GM12878 (cell line): Measurements from ENCODE around the gene GAPDHS. TPM values are rescaled to one million over a fixed set of nuclear protein-coding genes. Genes with fewer than 3 reads are reported as not detected.

Experiments used
- ATAC-seq: fragments of 200-7000 bp; cut with Tn5 transposase; 3 replicates; pipeline ENCODE4 v1.9.1; 2020; ENCODE audit warnings: mild to moderate bottlenecking, moderate library complexity
- BruUV-seq: library from RNA; stranded (reverse); fragments of 400-500 nt; replicated peaks from 2 replicates; lab custom pipeline; 2021; lab: Mats Ljungman, UMichigan
- CTCF ChIA-PET: fragments of 300-600 bp; sonication (Branson Sonifier 250); formaldehyde crosslinking; extraction: SDS; loops from one replicate; lab custom pipeline; 2021; ENCODE audit warnings: inconsistent platforms; lab: Yijun Ruan, JAX
- POLR2A ChIA-PET: fragments of 350-600 bp; formaldehyde crosslinking; extraction: SDS; loops from one replicate; lab custom pipeline; 2021; ENCODE audit warnings: inconsistent platforms; lab: Charles Lee
- RAD21 ChIA-PET: fragments of 300-600 bp; sonication (Branson Sonifier 250); formaldehyde crosslinking; loops from one replicate; lab custom pipeline; 2023; ENCODE audit warnings: antibody characterized with exemption; ENCODE audit not compliant: unreplicated experiment; lab: Charles Lee
- SMC1A ChIA-PET: fragments of 300-600 bp; sonication (Branson Sonifier 250); formaldehyde crosslinking; loops from one replicate; lab custom pipeline; 2023; ENCODE audit not compliant: unreplicated experiment, uncharacterized antibody; lab: Charles Lee
- DNase-seq: peaks from one replicate; pipeline ENCODE4 v3.0.0-alpha.2; 2011; ENCODE audit warnings: low read depth, low spot score
- FAIRE-seq: peaks from 3 replicates; lab custom pipeline; 2011; peaks lifted over from hg19 to GRCh38; lab: Jason Lieb, UNC
- H2AFZ ChIP-seq: 2 replicates; pipeline ENCODE4 v1.6.0; 2011; ENCODE audit warnings: low read depth, low read length, control low read depth; ENCODE audit not compliant: control insufficient read depth
- H3K27ac ChIP-seq: 2 replicates; pipeline ENCODE4 v1.5.1; 2011; ENCODE audit warnings: control low read depth; ENCODE audit not compliant: control insufficient read depth, insufficient read depth
- H3K27me3 ChIP-seq, 2 experiments: replicated peaks in 1 of 2; 2 replicates each; pipeline versions ENCODE4 v1.6.0 to v1.6.1; 2011; ENCODE audit warnings: low read length in 1 of 2; ENCODE audit not compliant: control insufficient read depth in 2 of 2, insufficient read depth in 2 of 2
- H3K36me3 ChIP-seq, 2 experiments: 2 replicates each; pipeline ENCODE4 v1.5.1; 2011; ENCODE audit warnings: low read length in 1 of 2; ENCODE audit not compliant: control insufficient read depth in 2 of 2, insufficient read depth in 2 of 2
- H3K4me1 ChIP-seq: 2 replicates; pipeline ENCODE4 v1.6.1; 2011; ENCODE audit warnings: mild to moderate bottlenecking, low read length, moderate library complexity, mixed read lengths; ENCODE audit not compliant: control insufficient read depth, insufficient read depth
- H3K4me2 ChIP-seq: 2 replicates; pipeline ENCODE4 v1.6.0; 2011; ENCODE audit warnings: control low read depth; ENCODE audit not compliant: control insufficient read depth, insufficient read depth
- H3K4me3 ChIP-seq: fragments of 200-600 bp; sonication (generic); 2 replicates; pipeline ENCODE4 v1.5.1; 2016
- H3K79me2 ChIP-seq: 2 replicates; pipeline ENCODE4 v1.6.0; 2011; ENCODE audit warnings: low read length; ENCODE audit not compliant: control insufficient read depth, insufficient read depth
- H3K9ac ChIP-seq: 2 replicates; pipeline ENCODE4 v1.8.0; 2011; ENCODE audit warnings: low read length, control low read depth, mixed read lengths; ENCODE audit not compliant: control insufficient read depth, insufficient read depth
- H3K9me3 ChIP-seq: replicated peaks from 3 replicates; pipeline ENCODE4 v1.5.1; 2011; ENCODE audit warnings: mild to moderate bottlenecking, low read length; ENCODE audit not compliant: control insufficient read depth, insufficient read depth
- H4K20me1 ChIP-seq: 2 replicates; pipeline ENCODE4 v1.6.0; 2011; ENCODE audit not compliant: control insufficient read depth, insufficient read depth
- E2F4 ChIP-seq: IDR thresholded peaks from 2 replicates; pipeline ENCODE4 v1.6.1; 2012; ENCODE audit warnings: low read depth, low read length, improper control_type of control experiment
- RB1 ChIP-seq: fragments of 450-650 bp; formaldehyde crosslinking; IDR thresholded peaks from 2 replicates; pipeline ENCODE4 v1.6.1; 2017; ENCODE audit warnings: mild to moderate bottlenecking, borderline replicate concordance
- REST ChIP-seq: IDR thresholded peaks from 2 replicates; pipeline ENCODE4 v1.6.1; 2012; ENCODE audit warnings: mild to moderate bottlenecking, low read depth, low read length
- SMAD1 ChIP-seq: fragments of 450-650 bp; IDR thresholded peaks from 2 replicates; pipeline ENCODE4 v1.6.1; 2018; ENCODE audit warnings: mild to moderate bottlenecking, low read depth; ENCODE audit not compliant: partially characterized antibody
- SUZ12 ChIP-seq: fragments of 200-600 bp; sonication (generic); IDR thresholded peaks from one replicate; pipeline ENCODE4 v1.6.1; 2018; ENCODE audit warnings: antibody characterized with exemption, mild to moderate bottlenecking; ENCODE audit not compliant: unreplicated experiment
- TCF3 ChIP-seq: IDR thresholded peaks from 2 replicates; pipeline ENCODE4 v1.6.1; 2012; ENCODE audit warnings: low read depth, mild to moderate bottlenecking, low read length, borderline replicate concordance; ENCODE audit not compliant: insufficient read depth
- ZNF274 ChIP-seq: IDR thresholded peaks from one replicate; pipeline ENCODE4 v1.8.0; 2011; ENCODE audit not compliant: insufficient read length, insufficient read depth
- ZNF622 ChIP-seq: fragments of 450-650 bp; IDR thresholded peaks from 2 replicates; pipeline ENCODE4 v1.6.1; 2017; ENCODE audit warnings: mild to moderate bottlenecking, inconsistent platforms
- ZSCAN29 ChIP-seq: fragments of 450-650 bp; IDR thresholded peaks from 2 replicates; pipeline ENCODE4 v1.6.1; 2017; ENCODE audit warnings: mild to moderate bottlenecking, moderate library complexity
- ZZZ3 ChIP-seq: IDR thresholded peaks from 2 replicates; pipeline ENCODE4 v1.6.1; 2011; ENCODE audit warnings: low read depth; ENCODE audit not compliant: control insufficient read depth, insufficient read length
- WGBS: methylation state at CpG from one replicate; pipeline ENCODE4 v1.1.6; 2016; ENCODE audit warnings: low lambda C conversion rate; ENCODE audit not compliant: insufficient replicate concordance, insufficient coverage; ENCODE audit errors: missing lambda C conversion rate; 5-methylcytosine and 5-hydroxymethylcytosine counted together
- in situ Hi-C: fragments of 300-500 bp; cut with MboI; formaldehyde crosslinking; loops from 9 replicates; pipeline ENCODE4 v1.14.3; 2018; ENCODE audit warnings: mixed read lengths
- intact Hi-C: fragments of 100-400 bp; cut with micrococcal nuclease; formaldehyde crosslinking; loops from one replicate; pipeline ENCODE4 v1.14.2; 2022; ENCODE audit not compliant: unreplicated experiment
- polyA plus RNA-seq, 11 experiments: library from polyadenylated mRNA; depleted of rRNA in 4 of 11; unstranded in 6 of 11; stranded (reverse) in 5 of 11; fragments of >200 nt; fragmentation: Nextera tagmentation in 4 of 11; fragmentation: Illumina TruSeq in 1 of 11; extraction: Ambion mirVana in 4 of 11; extraction: Trizol in 1 of 11; gene quantifications; 1 replicate in 1 of 11; 2 replicates in 10 of 11; pipeline versions ENCODE4 v1.2.1 to v1.2.3, GENCODE V29; 2011 to 2016; ENCODE audit warnings: inconsistent platforms in 2 of 11, missing spikeins in 2 of 11, low read depth in 1 of 11
- total RNA-seq, 4 experiments: library from RNA; depleted of rRNA in 3 of 4; stranded (reverse); fragments of >200 nt in 3 of 4; fragmentation: Illumina TruSeq in 1 of 4; extraction: Trizol in 1 of 4; gene quantifications; 2 replicates each; pipeline versions ENCODE4 v1.2.1 to v1.2.3, GENCODE V29; 2013 to 2021

GAPDHS gene
- total and polyA plus RNA-seq, 10 of the 15 experiments (the other 5 are each of a cell fraction or from before 2014, with no cell fraction given) = 0.08 TPM; not detected in 9

- POLR2A ChIA-PET = interaction anchor here (0.6 to 2.4 kb wide), 7 partner anchors 9 to 158 kb away, joined by 3 to 10 read pairs (median 5); no protein-coding TSS in a partner anchor
- Histone ChIP-seq H4K20me1 (no peaks in the 10 kb centered on the region), H3K9me3 (no peaks in the 10 kb centered on the region), H3K79me2 (no peaks in the 10 kb centered on the region), H3K4me2 (no peak overlapping the region), H3K4me1 (peaks cover 14% of the 10 kb centered on the region), H2AFZ (no peak overlapping the region), H3K27ac (no peak overlapping the region), H3K36me3 (no peaks in the 10 kb centered on the region), H3K27me3 (no peaks in the 10 kb centered on the region), H3K9ac (no peak overlapping the region), H3K4me3 (no peak overlapping the region)
- ATAC-seq = no peak
- intact Hi-C loops = no loop called here
- no TSS peak for BruUV-seq
- DNase-seq = no peak
- in situ Hi-C loops = no loop called here
- TF ChIP-seq ZZZ3 (no peak), SMAD1 (no peak), SUZ12 (no peak)
- RAD21 ChIA-PET = interaction anchor here (0.7 to 2.7 kb wide), 6 partner anchors 9 to 133 kb away, joined by 3 to 15 read pairs (median 4); no protein-coding TSS in a partner anchor
- peak; percentile 7 for FAIRE-seq
- SMC1A ChIA-PET = interaction anchor here (0.8 to 4.1 kb wide), 10 partner anchors 9 to 134 kb away, joined by 3 to 21 read pairs (median 6); no protein-coding TSS in a partner anchor
- CTCF ChIA-PET = interaction anchor here (0.6 to 5.4 kb wide), 11 partner anchors 9 to 345 kb away, joined by 3 to 55 read pairs (median 4); no protein-coding TSS in a partner anchor
- 94% methylated on average over 3 of the region's 3 CpGs for WGBS
Observed at GRCh38 chr19:35486268-35486708, 47.0 kb upstream of the GAPDHS start.

- H3K79me2 ChIP-seq = no peaks in the 10 kb centered on the region
- FAIRE-seq = no peak
- TF ChIP-seq E2F4 (no peak), ZNF274 (no peak), TCF3 (no peak), ZNF622 (no peak), REST (no peak), RB1 (no peak), ZSCAN29 (no peak)
Observed at GRCh38 chr19:35487656-35488182, 45.5 kb upstream of the GAPDHS start.

More at GRCh38 chr19:35487656-35488182, 45.5 kb upstream of the GAPDHS start:
- in situ Hi-C loops = no loop called here
- intact Hi-C loops = no loop called here
- Histone ChIP-seq H3K4me2 (no peak overlapping the region), H3K4me1 (peaks cover 14% of the 10 kb centered on the region), H3K27me3 (peaks cover 0 to 2% of the 10 kb centered on the region in 2 experiments; a peak in 1 of 4 replicates), H3K4me3 (no peak overlapping the region), H2AFZ (no peak overlapping the region), H3K36me3 (no peaks in the 10 kb centered on the region), H3K9me3 (no peaks in the 10 kb centered on the region), H3K27ac (no peak overlapping the region), H3K9ac (no peak overlapping the region), H4K20me1 (no peaks in the 10 kb centered on the region)
- ATAC-seq = no peak
- no peak for DNase-seq
- ChIA-PET RAD21 (interaction anchor here (1.1 to 2.7 kb wide), 2 partner anchors 7 to 19 kb away, joined by 3 to 15 read pairs; no protein-coding TSS in a partner anchor), CTCF (interaction anchor here (0.9 to 5.4 kb wide), 10 partner anchors 8 to 346 kb away, joined by 3 to 55 read pairs (median 4); no protein-coding TSS in a partner anchor), POLR2A (interaction anchor here (0.6 to 1.0 kb wide), 3 partner anchors 15 to 27 kb away, joined by 3 to 5 read pairs (median 3); no protein-coding TSS in a partner anchor), SMC1A (interaction anchor here (4.0 to 4.1 kb wide), 2 partner anchors 8 to 20 kb away, joined by 14 to 21 read pairs; no protein-coding TSS in a partner anchor)
- BruUV-seq = no TSS peak
- WGBS = 76% methylated on average over 10 of the region's 10 CpGs
